GM18508 (cell line): Measurements from ENCODE around the gene ATG4D.

ENCODE experiments used
- ATAC-seq: cut with Tn5 transposase; IDR thresholded peaks from one replicate; pipeline ENCODE4 v1.9.1; 2021; ENCODE audit warnings: moderate number of reproducible peaks; ENCODE audit not compliant: insufficient read depth, unreplicated experiment

The ATG4D gene

GRCh38 chr19:10543420-10544241, at the start of gene ATG4D:
TSS of gene ATG4D (plus strand) at chr19:10543904. CDS start at chr19:10544091, 187 bp downstream.
- no peak for ATAC-seq

- ATAC-seq: no peak
These were observed 46.3 kb upstream of the ATG4D start for GRCh38 chr19:10497371-10497770.

GRCh38 chr19:10499550-10500246, 44.0 kb upstream of the ATG4D start:
- no peak for ATAC-seq

GRCh38 chr19:10500247-10500592, 43.5 kb upstream of the ATG4D start:
- no peak for ATAC-seq

GRCh38 chr19:10501971-10502523, 41.7 kb upstream of the ATG4D start:
- no peak for ATAC-seq

- ATAC-seq: no peak
These were observed 41.1 kb upstream of the ATG4D start for GRCh38 chr19:10502524-10503001.

GRCh38 chr19:10503002-10503789, 40.5 kb upstream of the ATG4D start, which contains the start of gene KEAP1:
TSS of gene KEAP1 (minus strand) at chr19:10503356. CDS start at chr19:10500033, 3,323 bp downstream.
- no peak for ATAC-seq

GRCh38 chr19:10505583-10506229, 38.0 kb upstream of the ATG4D start:
- ATAC-seq: no peak

GRCh38 chr19:10508036-10508435, 35.7 kb upstream of the ATG4D start:
- ATAC-seq: no peak

GRCh38 chr19:10508707-10509106, 35.0 kb upstream of the ATG4D start:
- no peak for ATAC-seq

GRCh38 chr19:10510301-10510802, 33.4 kb upstream of the ATG4D start:
- no peak for ATAC-seq

GRCh38 chr19:10513223-10513622, 30.5 kb upstream of the ATG4D start:
- ATAC-seq: no peak

- no peak for ATAC-seq
These were observed 29.2 kb upstream of the ATG4D start for GRCh38 chr19:10514211-10515145.

GRCh38 chr19:10516064-10516385, 27.7 kb upstream of the ATG4D start:
- no peak for ATAC-seq

GRCh38 chr19:10516671-10517286, 26.9 kb upstream of the ATG4D start:
- ATAC-seq: no peak

- ATAC-seq: no peak
These were observed 26.3 kb upstream of the ATG4D start, which contains the start of gene S1PR5 for GRCh38 chr19:10517361-10517759. TSS of gene S1PR5 (minus strand) at chr19:10517447. CDS start at chr19:10515011, 2,436 bp downstream.

- no peak for ATAC-seq
These were observed 25.8 kb upstream of the ATG4D start for GRCh38 chr19:10517760-10518443.
